Loucy (cell line): ENCODE measurements around the gene TRMU.

Experiments
- EZH2phosphoT487 ChIP-seq: fragments of 200-600 bp; IDR thresholded peaks from 2 replicates; pipeline ENCODE4 v1.6.1; 2018; ENCODE audit warnings: antibody characterized with exemption, mild to moderate bottlenecking, moderate library complexity, borderline replicate concordance
- TF ChIP-seq, protein P1 (sequence below): fragments of 200-600 bp; sonication (generic); conservative IDR thresholded peaks from 2 replicates; pipeline ENCODE4 v1.5.1; 2014; ENCODE audit warnings: mild to moderate bottlenecking, antibody characterized with exemption, low read length

GRCh38 chr22:46401370-46401769 is 65.9 kb downstream of the TRMU start:
- TF ChIP-seq, protein P1, sequence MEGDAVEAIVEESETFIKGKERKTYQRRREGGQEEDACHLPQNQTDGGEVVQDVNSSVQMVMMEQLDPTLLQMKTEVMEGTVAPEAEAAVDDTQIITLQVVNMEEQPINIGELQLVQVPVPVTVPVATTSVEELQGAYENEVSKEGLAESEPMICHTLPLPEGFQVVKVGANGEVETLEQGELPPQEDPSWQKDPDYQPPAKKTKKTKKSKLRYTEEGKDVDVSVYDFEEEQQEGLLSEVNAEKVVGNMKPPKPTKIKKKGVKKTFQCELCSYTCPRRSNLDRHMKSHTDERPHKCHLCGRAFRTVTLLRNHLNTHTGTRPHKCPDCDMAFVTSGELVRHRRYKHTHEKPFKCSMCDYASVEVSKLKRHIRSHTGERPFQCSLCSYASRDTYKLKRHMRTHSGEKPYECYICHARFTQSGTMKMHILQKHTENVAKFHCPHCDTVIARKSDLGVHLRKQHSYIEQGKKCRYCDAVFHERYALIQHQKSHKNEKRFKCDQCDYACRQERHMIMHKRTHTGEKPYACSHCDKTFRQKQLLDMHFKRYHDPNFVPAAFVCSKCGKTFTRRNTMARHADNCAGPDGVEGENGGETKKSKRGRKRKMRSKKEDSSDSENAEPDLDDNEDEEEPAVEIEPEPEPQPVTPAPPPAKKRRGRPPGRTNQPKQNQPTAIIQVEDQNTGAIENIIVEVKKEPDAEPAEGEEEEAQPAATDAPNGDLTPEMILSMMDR = no peak
- TF ChIP-seq EZH2phosphoT487 = no peak
